ENCODE measurements around the gene TAGLN2.

Gene TAGLN2

GRCh38 chr1:159868766-159869165 is 56.5 kb downstream of the TAGLN2 start:
- no peak for DNase-seq

Data from stimulated activated CD4-positive, alpha-beta T cell treated with anti-CD3 and anti-CD28 coated beads, Interleukin-12 subunit alpha, Interleukin-12 subunit beta, amount 100 ng/mL, for 4 hours (primary cell).